IMR-90 (cell line): Measurements from ENCODE around the gene NBEAL1. TPM values are rescaled to one million over a fixed set of nuclear protein-coding genes. Genes with fewer than 3 reads are reported as not detected.

Experiments used
- ATAC-seq: fragments of 200-7000 bp; cut with Tn5 transposase; 2 replicates; pipeline ENCODE4 v1.9.1; 2020; ENCODE audit warnings: low read depth, mild to moderate bottlenecking, moderate library complexity
- BruUV-seq: library from RNA; stranded (reverse); fragments of 400-500 nt; replicated peaks from 2 replicates; lab custom pipeline; 2021; lab: Mats Ljungman, UMichigan
- CTCF ChIA-PET: fragments of 300-600 bp; formaldehyde crosslinking; extraction: SDS; loops from one replicate; lab custom pipeline; 2021; ENCODE audit warnings: antibody characterized with exemption; lab: Yijun Ruan, JAX
- POLR2A ChIA-PET: fragments of 300-600 bp; sonication (Branson Sonifier 250); formaldehyde crosslinking; loops from one replicate; lab custom pipeline; 2022; ENCODE audit warnings: antibody characterized with exemption; ENCODE audit not compliant: unreplicated experiment; lab: Charles Lee
- DNase-seq: peaks from one replicate; pipeline ENCODE4 v3.0.0; 2013
- H2AFZ ChIP-seq: replicated peaks from 2 replicates; pipeline ENCODE3; 2013; ENCODE audit warnings: low read length, mild to moderate bottlenecking; ENCODE audit not compliant: poor library complexity
- H2AK5ac ChIP-seq: 2 replicates; pipeline ENCODE4 v1.6.1; 2013; ENCODE audit warnings: low read depth, low read length, inconsistent platforms
- H2AK9ac ChIP-seq: replicated peaks from 2 replicates; pipeline ENCODE3; 2013; ENCODE audit warnings: mild to moderate bottlenecking, low read depth, low read length, moderate library complexity; ENCODE audit not compliant: poor library complexity
- H2BK120ac ChIP-seq: 2 replicates; pipeline ENCODE4 v1.6.1; 2013; ENCODE audit warnings: low read depth, low read length, inconsistent platforms
- H2BK15ac ChIP-seq: 3 replicates; pipeline ENCODE4 v1.6.1; 2013; ENCODE audit warnings: low read depth, low read length, inconsistent platforms
- H2BK20ac ChIP-seq: 2 replicates; pipeline ENCODE4 v1.6.1; 2013; ENCODE audit warnings: low read depth, mild to moderate bottlenecking, inconsistent platforms, low read length, moderate library complexity
- H2BK5ac ChIP-seq: 2 replicates; pipeline ENCODE4 v1.6.1; 2013; ENCODE audit warnings: mild to moderate bottlenecking, low read depth, low read length, inconsistent platforms; ENCODE audit not compliant: poor library complexity, severe bottlenecking
- H3K14ac ChIP-seq: replicated peaks from 2 replicates; pipeline ENCODE4 v1.6.1; 2013; ENCODE audit warnings: low read depth, low read length, inconsistent platforms
- H3K18ac ChIP-seq: 2 replicates; pipeline ENCODE4 v1.6.1; 2013; ENCODE audit warnings: low read depth, low read length, control low read depth
- H3K23ac ChIP-seq: 2 replicates; pipeline ENCODE4 v1.6.1; 2013; ENCODE audit warnings: low read depth, low read length, inconsistent platforms
- H3K27ac ChIP-seq: 2 replicates; pipeline ENCODE4 v1.5.1; 2013; ENCODE audit warnings: mild to moderate bottlenecking, control low read depth, low read length; ENCODE audit not compliant: insufficient read depth
- H3K27me3 ChIP-seq: 2 replicates; pipeline ENCODE4 v1.6.1; 2013; ENCODE audit warnings: low read length; ENCODE audit not compliant: control insufficient read depth, insufficient read depth
- H3K36me3 ChIP-seq: 2 replicates; pipeline ENCODE4 v1.6.1; 2013; ENCODE audit warnings: low read length, mixed read lengths; ENCODE audit not compliant: control insufficient read depth, insufficient read depth
- H3K4ac ChIP-seq: 2 replicates; pipeline ENCODE4 v1.6.1; 2013; ENCODE audit warnings: low read depth, low read length, inconsistent platforms
- H3K4me1 ChIP-seq: 2 replicates; pipeline ENCODE4 v1.6.1; 2013; ENCODE audit warnings: low read length, mixed read lengths; ENCODE audit not compliant: control insufficient read depth, insufficient read depth
- H3K4me2 ChIP-seq: 2 replicates; pipeline ENCODE4 v1.6.1; 2013; ENCODE audit warnings: low read depth, mild to moderate bottlenecking, control low read depth, low read length, moderate library complexity
- H3K4me3 ChIP-seq: 2 replicates; pipeline ENCODE4 v1.5.1; 2013; ENCODE audit warnings: low read depth, mild to moderate bottlenecking, control low read depth, low read length, moderate library complexity; ENCODE audit not compliant: insufficient read depth
- H3K56ac ChIP-seq: 2 replicates; pipeline ENCODE4 v1.6.1; 2013; ENCODE audit warnings: low read length, inconsistent platforms; ENCODE audit not compliant: insufficient read depth; ENCODE audit errors: extremely low read depth
- H3K79me1 ChIP-seq, 2 experiments: 2 replicates each; pipeline ENCODE4 v1.6.1; 2013; ENCODE audit warnings: low read length in 2 of 2, inconsistent platforms in 1 of 2, low read depth in 1 of 2
- H3K9ac ChIP-seq: 2 replicates; pipeline ENCODE4 v1.6.1; 2013; ENCODE audit warnings: low read depth, low read length, control low read depth
- H3K9me1 ChIP-seq: 2 replicates; pipeline ENCODE4 v1.6.1; 2013; ENCODE audit warnings: low read length, inconsistent platforms; ENCODE audit not compliant: insufficient read depth
- H3K9me3 ChIP-seq: 2 replicates; pipeline ENCODE4 v1.6.1; 2013; ENCODE audit warnings: low read length; ENCODE audit not compliant: control insufficient read depth, insufficient read depth
- H4K20me1 ChIP-seq: 2 replicates; pipeline ENCODE4 v1.6.1; 2013; ENCODE audit warnings: low read length, inconsistent platforms; ENCODE audit not compliant: insufficient read depth
- H4K5ac ChIP-seq: 2 replicates; pipeline ENCODE4 v1.6.1; 2013; ENCODE audit warnings: mild to moderate bottlenecking, low read depth, low read length, control low read depth
- H4K8ac ChIP-seq, 2 experiments: 2 replicates each; pipeline ENCODE4 v1.6.1; 2013; ENCODE audit warnings: low read depth in 2 of 2, low read length in 2 of 2, control low read depth in 1 of 2, inconsistent platforms in 1 of 2
- H4K91ac ChIP-seq: 2 replicates; pipeline ENCODE4 v1.6.1; 2013; ENCODE audit warnings: low read depth, low read length, inconsistent platforms; ENCODE audit not compliant: insufficient read depth
- BHLHE40 ChIP-seq: fragments of 150-350 bp; IDR thresholded peaks from 2 replicates; pipeline ENCODE4 v1.6.1; 2016; ENCODE audit warnings: mild to moderate bottlenecking, low read depth, low read length
- CEBPB ChIP-seq: IDR thresholded peaks from 2 replicates; pipeline ENCODE4 v1.6.1; 2012; ENCODE audit warnings: low read depth, low read length, improper control_type of control experiment
- CHD1 ChIP-seq: IDR thresholded peaks from 2 replicates; pipeline ENCODE4 v1.6.1; 2012; ENCODE audit warnings: low read depth, low read length, improper control_type of control experiment
- FOS ChIP-seq: fragments of 150-350 bp; IDR thresholded peaks from 2 replicates; pipeline ENCODE4 v1.6.1; 2016; ENCODE audit warnings: low read depth, low read length
- MAZ ChIP-seq: IDR thresholded peaks from 2 replicates; pipeline ENCODE4 v1.6.1; 2012; ENCODE audit warnings: low read depth, mild to moderate bottlenecking, low read length, improper control_type of control experiment, moderate library complexity, borderline replicate concordance
- NFE2L2 ChIP-seq: fragments of 150-350 bp; IDR thresholded peaks from 2 replicates; pipeline ENCODE4 v1.6.1; 2016; ENCODE audit warnings: low read depth, mild to moderate bottlenecking, low read length
- POLR2A ChIP-seq: IDR thresholded peaks from 2 replicates; pipeline ENCODE4 v1.6.1; 2012; ENCODE audit warnings: mild to moderate bottlenecking, low read depth, low read length
- RCOR1 ChIP-seq: IDR thresholded peaks from 2 replicates; pipeline ENCODE4 v1.6.1; 2012; ENCODE audit warnings: mild to moderate bottlenecking, low read length, improper control_type of control experiment; ENCODE audit not compliant: insufficient replicate concordance
- SMC3 ChIP-seq: fragments of 150-350 bp; IDR thresholded peaks from 2 replicates; pipeline ENCODE4 v1.6.1; 2016; ENCODE audit warnings: low read depth, mild to moderate bottlenecking, antibody characterized with exemption, low read length, moderate library complexity
- dilution Hi-C: fragments of 300-500 bp; cut with HindIII; formaldehyde crosslinking; loops from one replicate; pipeline ENCODE4 v1.14.3; 2018; ENCODE audit warnings: low sequenced_read_pairs; ENCODE audit not compliant: unreplicated experiment
- in situ Hi-C: fragments of 300-500 bp; cut with MboI; formaldehyde crosslinking; loops from 3 replicates; pipeline ENCODE4 v1.14.3; 2019; ENCODE audit warnings: low sequenced_read_pairs, inconsistent platforms, mixed read lengths
- intact Hi-C: fragments of 100-400 bp; cut with micrococcal nuclease; formaldehyde crosslinking; loops from 2 replicates; pipeline ENCODE4 v1.10.0; 2022
- polyA plus RNA-seq, 3 experiments: library from polyadenylated mRNA; depleted of rRNA; stranded (reverse); fragments of >200 nt; gene quantifications; 2 replicates each; pipeline ENCODE4 v1.2.3, GENCODE V29; 2012; ENCODE audit warnings: low replicate concordance in 1 of 3
- total RNA-seq: library from RNA; depleted of rRNA; stranded (reverse); fragments of >200 nt; gene quantifications from 2 replicates; pipeline ENCODE4 v1.2.3, GENCODE V29; 2012
- TF ChIP-seq, protein P1 (sequence below): fragments of 150-350 bp; IDR thresholded peaks from 2 replicates; pipeline ENCODE4 v1.6.1; 2016; ENCODE audit warnings: low read depth, mild to moderate bottlenecking, low read length, moderate library complexity, borderline replicate concordance

NBEAL1 gene
- total and polyA plus RNA-seq, 2 of the 4 experiments (the other 2 are of a cell fraction): 6.4 to 38.0 TPM

DNA sequence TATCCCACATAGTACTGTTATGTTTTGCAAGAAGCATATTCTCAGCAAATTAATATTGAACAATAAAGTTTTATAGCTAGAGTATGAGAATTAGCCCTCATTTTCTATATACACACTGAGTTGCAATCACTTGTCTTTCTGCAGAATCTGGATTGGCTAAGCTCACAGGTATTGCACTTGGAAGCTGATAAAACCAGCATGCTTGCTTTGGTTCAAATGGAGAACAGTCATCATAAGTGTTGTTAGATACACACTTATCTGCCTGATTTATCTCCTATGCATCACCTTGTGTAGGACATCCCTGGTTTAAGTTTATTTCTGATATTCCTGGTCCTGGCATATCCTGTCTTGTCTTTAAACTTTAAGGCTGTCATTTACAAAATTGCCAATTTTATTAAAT is 186.2 kb downstream of the NBEAL1 start:
- ATAC-seq (no peak), DNase-seq (no peak)
- no peak overlapping the region for H3K18ac ChIP-seq
- H2AFZ ChIP-seq: no peak overlapping the region
- H3K4me2 ChIP-seq: no peak overlapping the region
- no peak for TF ChIP-seq RCOR1
- no peak for TF ChIP-seq FOS
- TF ChIP-seq, protein P1, sequence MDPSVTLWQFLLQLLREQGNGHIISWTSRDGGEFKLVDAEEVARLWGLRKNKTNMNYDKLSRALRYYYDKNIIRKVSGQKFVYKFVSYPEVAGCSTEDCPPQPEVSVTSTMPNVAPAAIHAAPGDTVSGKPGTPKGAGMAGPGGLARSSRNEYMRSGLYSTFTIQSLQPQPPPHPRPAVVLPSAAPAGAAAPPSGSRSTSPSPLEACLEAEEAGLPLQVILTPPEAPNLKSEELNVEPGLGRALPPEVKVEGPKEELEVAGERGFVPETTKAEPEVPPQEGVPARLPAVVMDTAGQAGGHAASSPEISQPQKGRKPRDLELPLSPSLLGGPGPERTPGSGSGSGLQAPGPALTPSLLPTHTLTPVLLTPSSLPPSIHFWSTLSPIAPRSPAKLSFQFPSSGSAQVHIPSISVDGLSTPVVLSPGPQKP: no peak
- no peak for TF ChIP-seq CHD1
- TF ChIP-seq POLR2A: no peak
- no peak for TF ChIP-seq BHLHE40
- no peak for TF ChIP-seq SMC3
- no peak for TF ChIP-seq CEBPB
- no peak for TF ChIP-seq NFE2L2
- TF ChIP-seq MAZ: no peak
- CTCF ChIA-PET: no interaction called here
- no peaks in the 10 kb centered on the region for H3K9me3 ChIP-seq
- in situ Hi-C loops: no loop called here
- no peak overlapping the region for H3K4ac ChIP-seq
- no peaks in the 10 kb centered on the region for H3K27me3 ChIP-seq
- H3K23ac ChIP-seq: no peak overlapping the region
- intact Hi-C loops: no loop called here
- no peak overlapping the region for H2BK120ac ChIP-seq
- no peaks in the 10 kb centered on the region for H3K79me1 ChIP-seq
- no peaks in the 10 kb centered on the region for H3K9me1 ChIP-seq
- no peak overlapping the region for H2BK15ac ChIP-seq
- H3K36me3 ChIP-seq: peaks cover 18% of the 10 kb centered on the region
- no peak overlapping the region for H4K8ac ChIP-seq
- H4K5ac ChIP-seq: no peak overlapping the region
- H2AK9ac ChIP-seq: no peak overlapping the region
- BruUV-seq: no TSS peak
- H4K20me1 ChIP-seq: no peaks in the 10 kb centered on the region
- no peak overlapping the region for H3K27ac ChIP-seq
- no peak overlapping the region for H3K14ac ChIP-seq
- no peak overlapping the region for H2BK20ac ChIP-seq
- no peak overlapping the region for H3K56ac ChIP-seq
- no peak overlapping the region for H3K9ac ChIP-seq
- POLR2A ChIA-PET: no interaction called here
- no peak overlapping the region for H2AK5ac ChIP-seq
- H4K91ac ChIP-seq: no peak overlapping the region
- H3K4me1 ChIP-seq: no peaks in the 10 kb centered on the region
- H3K4me3 ChIP-seq: no peak overlapping the region
- dilution Hi-C loops: no loop called here
- no peak overlapping the region for H2BK5ac ChIP-seq
